Panc1 (cell line): ENCODE data around the gene ROR1. TPM values are rescaled to one million over a fixed set of nuclear protein-coding genes. Genes with fewer than 3 reads are reported as not detected.

Source experiments
- ATAC-seq: fragments of 200-7000 bp; cut with Tn5 transposase; 2 replicates; pipeline ENCODE4 v1.9.1; 2020; ENCODE audit warnings: mild to moderate bottlenecking, moderate library complexity
- BruUV-seq: library from RNA; stranded (reverse); fragments of 400-500 nt; replicated peaks from 2 replicates; lab custom pipeline; 2021; lab: Mats Ljungman, UMichigan
- CTCF ChIA-PET: fragments of 300-600 bp; sonication (Branson Sonifier 250); formaldehyde crosslinking; loops from one replicate; lab custom pipeline; 2022; ENCODE audit warnings: antibody characterized with exemption; lab: Charles Lee
- POLR2A ChIA-PET: fragments of 300-600 bp; sonication (Branson Sonifier 250); formaldehyde crosslinking; loops from one replicate; lab custom pipeline; 2022; ENCODE audit warnings: antibody characterized with exemption; lab: Charles Lee
- DNase-seq: peaks from one replicate; pipeline ENCODE4 v3.0.0-alpha.2; 2010; ENCODE audit warnings: low read depth, low spot score
- H3K27ac ChIP-seq: 2 replicates; pipeline ENCODE4 v1.5.1; 2011; ENCODE audit warnings: mild to moderate bottlenecking, low read length, inconsistent platforms
- H3K27me3 ChIP-seq: fragments of 200-500 bp; sonication (Bioruptor generic); 2 replicates; pipeline ENCODE4 v1.6.0; 2014; ENCODE audit warnings: low read length, inconsistent platforms; ENCODE audit not compliant: control insufficient read depth, insufficient read depth
- H3K36me3 ChIP-seq: fragments of 200-500 bp; sonication (Bioruptor generic); 2 replicates; pipeline ENCODE4 v1.5.1; 2014; ENCODE audit warnings: inconsistent platforms, mild to moderate bottlenecking, low read length, moderate library complexity; ENCODE audit not compliant: control insufficient read depth, insufficient read depth
- H3K4me1 ChIP-seq: 2 replicates; pipeline ENCODE4 v1.5.1; 2011; ENCODE audit warnings: inconsistent platforms, mild to moderate bottlenecking, low read length, moderate library complexity; ENCODE audit not compliant: control insufficient read depth, insufficient read depth
- H3K4me3 ChIP-seq, 2 experiments: 2 replicates each; pipeline ENCODE4 v1.5.1; 2011 to 2012; ENCODE audit warnings: low read depth in 2 of 2, low read length in 2 of 2, mild to moderate bottlenecking in 2 of 2, inconsistent platforms in 1 of 2, moderate library complexity in 1 of 2
- H3K9me3 ChIP-seq: fragments of 200-500 bp; sonication (Bioruptor generic); 2 replicates; pipeline ENCODE4 v1.5.1; 2014; ENCODE audit warnings: low read depth, mild to moderate bottlenecking, inconsistent platforms, low read length, moderate library complexity; ENCODE audit not compliant: control insufficient read depth, insufficient read depth
- CTCF ChIP-seq: fragments of 450-650 bp; IDR thresholded peaks from 2 replicates; pipeline ENCODE4 v1.5.1; 2017; ENCODE audit warnings: mild to moderate bottlenecking
- POLR2AphosphoS5 ChIP-seq: IDR thresholded peaks from 2 replicates; pipeline ENCODE4 v1.6.1; 2012; ENCODE audit warnings: mild to moderate bottlenecking, low read depth, low read length, moderate library complexity
- REST ChIP-seq, 2 experiments: IDR thresholded peaks; 2 replicates each; pipeline ENCODE4 v1.6.1; 2011 to 2012; ENCODE audit warnings: low read depth in 2 of 2, control low read depth in 1 of 2, low read length in 1 of 2, mild to moderate bottlenecking in 1 of 2, moderate library complexity in 1 of 2; ENCODE audit not compliant: insufficient read depth in 1 of 2
- SIN3A ChIP-seq: IDR thresholded peaks from 2 replicates; pipeline ENCODE4 v1.6.1; 2012; ENCODE audit warnings: low read depth, mild to moderate bottlenecking, low read length, moderate library complexity, borderline replicate concordance; ENCODE audit not compliant: insufficient read depth
- TCF7L2 ChIP-seq: IDR thresholded peaks from 2 replicates; pipeline ENCODE4 v1.6.1; 2011; ENCODE audit warnings: mild to moderate bottlenecking, low read depth, low read length, inconsistent platforms
- in situ Hi-C: cut with HindIII; loops from 2 replicates; pipeline ENCODE4 v1.10.0; 2016; ENCODE audit warnings: low sequenced_read_pairs, low pct_unique_long_range_greater_than_20kb
- intact Hi-C: fragments of 100-400 bp; cut with micrococcal nuclease; formaldehyde crosslinking; loops from one replicate; pipeline ENCODE4 v1.10.0; 2022; ENCODE audit not compliant: unreplicated experiment
- total RNA-seq: library from RNA; stranded (reverse); gene quantifications from one replicate; pipeline ENCODE4 v1.2.1, GENCODE V29; 2021; ENCODE audit not compliant: unreplicated experiment

The ROR1 gene
- total RNA-seq, 1 experiment from 2014 or later, result 19.3 TPM

- in situ Hi-C loops (no loop called here), intact Hi-C loops (no loop called here)
- DNase-seq (no peak), ATAC-seq (no peak)
- no peaks in the 10 kb centered on the region for H3K36me3 ChIP-seq
- H3K4me1 ChIP-seq, result peaks cover 39% of the 10 kb centered on the region
- peak overlapping the region; percentile 42; the same call in 1 of the 2 replicates for H3K27ac ChIP-seq
- CTCF ChIA-PET, result no interaction called here
- no TSS peak for BruUV-seq
- POLR2A ChIA-PET, result no interaction called here
- no peaks in the 10 kb centered on the region for H3K9me3 ChIP-seq
- no peak overlapping the region for H3K4me3 ChIP-seq
- H3K27me3 ChIP-seq, result no peaks in the 10 kb centered on the region
- TF ChIP-seq TCF7L2 (no peak), POLR2AphosphoS5 (no peak), CTCF (no peak)
Observed at GRCh38 chr1:63822540-63822939, 48.7 kb downstream of the ROR1 start.

- no peak for TF ChIP-seq POLR2AphosphoS5
- no peak for TF ChIP-seq SIN3A
- no peak for TF ChIP-seq CTCF
- TF ChIP-seq TCF7L2, result no peak
- TF ChIP-seq REST (IDR thresholded peaks at IDR 0.05; ENCODE audit: insufficient read depth in 1 of 2, low read depth in 2 of 2, low read length in 1 of 2), result no peak
Observed at GRCh38 chr1:63824451-63824850, 50.6 kb downstream of the ROR1 start.

More at GRCh38 chr1:63824451-63824850, 50.6 kb downstream of the ROR1 start:
- no peak for DNase-seq
- ChIA-PET POLR2A (no interaction called here), CTCF (interaction anchor here (0.6 kb wide), 1 partner anchor 99 kb away, joined by 4 read pairs; no protein-coding TSS in a partner anchor)
- no peaks in the 10 kb centered on the region for H3K27me3 ChIP-seq
- H3K9me3 ChIP-seq, result no peaks in the 10 kb centered on the region
- no peak overlapping the region for H3K4me3 ChIP-seq
- in situ Hi-C loops, result no loop called here
- no peak overlapping the region for H3K27ac ChIP-seq
- no TSS peak for BruUV-seq
- ATAC-seq, result no peak
- intact Hi-C loops, result no loop called here
- H3K4me1 ChIP-seq, result peaks cover 25% of the 10 kb centered on the region
- H3K36me3 ChIP-seq, result no peaks in the 10 kb centered on the region
